ENCODE data around the gene PHYH. TPM values are rescaled to one million over a fixed set of nuclear protein-coding genes. Genes with fewer than 3 reads are reported as not detected.
"Not testable (repeated sequence)": the region's sequence is repeated elsewhere in the genome, so short reads cannot be mapped to it uniquely, and the experiment has no call there.

PHYH gene
- total RNA-seq, 1 experiment from 2014 or later: 26.7 TPM

GRCh38 chr10:13294784-13295183 is 5.1 kb downstream of the PHYH start:
- intact Hi-C loops (cut with micrococcal nuclease; ENCODE audit: unreplicated experiment): no loop called here
- TF ChIP-seq, protein P1, sequence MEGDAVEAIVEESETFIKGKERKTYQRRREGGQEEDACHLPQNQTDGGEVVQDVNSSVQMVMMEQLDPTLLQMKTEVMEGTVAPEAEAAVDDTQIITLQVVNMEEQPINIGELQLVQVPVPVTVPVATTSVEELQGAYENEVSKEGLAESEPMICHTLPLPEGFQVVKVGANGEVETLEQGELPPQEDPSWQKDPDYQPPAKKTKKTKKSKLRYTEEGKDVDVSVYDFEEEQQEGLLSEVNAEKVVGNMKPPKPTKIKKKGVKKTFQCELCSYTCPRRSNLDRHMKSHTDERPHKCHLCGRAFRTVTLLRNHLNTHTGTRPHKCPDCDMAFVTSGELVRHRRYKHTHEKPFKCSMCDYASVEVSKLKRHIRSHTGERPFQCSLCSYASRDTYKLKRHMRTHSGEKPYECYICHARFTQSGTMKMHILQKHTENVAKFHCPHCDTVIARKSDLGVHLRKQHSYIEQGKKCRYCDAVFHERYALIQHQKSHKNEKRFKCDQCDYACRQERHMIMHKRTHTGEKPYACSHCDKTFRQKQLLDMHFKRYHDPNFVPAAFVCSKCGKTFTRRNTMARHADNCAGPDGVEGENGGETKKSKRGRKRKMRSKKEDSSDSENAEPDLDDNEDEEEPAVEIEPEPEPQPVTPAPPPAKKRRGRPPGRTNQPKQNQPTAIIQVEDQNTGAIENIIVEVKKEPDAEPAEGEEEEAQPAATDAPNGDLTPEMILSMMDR (IDR thresholded peaks at IDR 0.05; ENCODE audit: unreplicated experiment): no peak
- no TSS peak for BruUV-seq (replicated peaks)
- no peak for DNase-seq
- Mint-ChIP-seq H3K36me3 (ENCODE audit: insufficient read depth, unreplicated experiment) (peaks cover 6% of the 10 kb centered on the region), H3K27me3 (ENCODE audit: unreplicated experiment) (no peaks in the 10 kb centered on the region), H3K27ac (ENCODE audit: unreplicated experiment) (no peak overlapping the region), H3K9me3 (ENCODE audit: low read depth, unreplicated experiment) (no peaks in the 10 kb centered on the region), H3K4me1 (ENCODE audit: low read depth, unreplicated experiment) (no peaks in the 10 kb centered on the region), H3K4me3 (ENCODE audit: low read depth, unreplicated experiment) (no peak overlapping the region)
- CTCF ChIA-PET: no interaction called here

DNA sequence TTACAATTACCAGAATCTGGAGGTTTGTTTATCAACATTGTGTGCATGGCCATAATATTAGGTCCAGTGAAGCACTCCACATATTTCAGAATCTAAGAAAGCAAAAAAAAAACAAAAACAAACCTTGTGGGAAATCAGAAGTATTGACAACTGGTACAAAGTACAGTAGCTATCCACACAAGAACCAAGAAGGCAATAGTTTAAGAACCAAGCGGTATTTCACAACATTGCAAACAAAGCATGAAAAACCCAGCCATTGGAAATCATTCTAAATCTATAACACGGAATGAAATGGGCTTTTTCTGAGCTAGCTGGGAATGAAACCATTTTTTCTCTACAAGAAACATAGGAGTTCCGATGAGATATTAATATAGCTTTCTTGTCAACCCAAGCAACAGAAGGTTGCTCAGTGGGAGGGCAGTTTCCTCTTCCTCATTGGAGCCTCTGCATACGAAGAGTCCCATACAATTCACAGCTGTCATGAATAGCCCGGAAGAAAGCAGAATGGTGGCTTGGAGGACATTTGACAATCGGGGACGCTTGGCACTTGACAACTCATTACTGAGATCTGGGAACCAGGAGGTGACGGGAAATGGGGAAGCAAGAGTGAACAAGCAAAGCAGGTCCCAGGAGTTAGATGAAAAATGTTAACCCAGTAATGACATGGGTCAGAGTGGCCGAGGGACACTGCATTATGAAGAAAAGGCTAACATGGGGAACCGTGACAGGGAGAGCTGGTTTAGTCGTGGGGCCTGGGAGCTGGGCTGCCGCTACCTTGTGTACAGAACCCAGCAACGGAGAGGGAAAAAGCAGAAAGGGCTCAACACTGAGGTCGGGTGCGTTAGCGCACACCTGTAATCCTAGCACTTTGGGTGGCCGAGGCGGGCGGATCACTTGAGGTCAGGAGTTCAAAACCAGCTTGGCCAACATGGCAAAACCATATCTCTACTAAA is 7.8 kb downstream of the PHYH start:
- BruUV-seq (replicated peaks): no TSS peak
- Mint-ChIP-seq H3K9me3 (ENCODE audit: low read depth, unreplicated experiment) (no peaks in the 10 kb centered on the region), H3K27ac (ENCODE audit: unreplicated experiment) (no peak overlapping the region), H3K36me3 (ENCODE audit: insufficient read depth, unreplicated experiment) (no peaks in the 10 kb centered on the region), H3K4me1 (ENCODE audit: low read depth, unreplicated experiment) (no peaks in the 10 kb centered on the region), H3K27me3 (ENCODE audit: unreplicated experiment) (no peaks in the 10 kb centered on the region), H3K4me3 (ENCODE audit: low read depth, unreplicated experiment) (no peak overlapping the region)
- intact Hi-C loops (cut with micrococcal nuclease; ENCODE audit: unreplicated experiment): no loop called here
- TF ChIP-seq, protein P1 (IDR thresholded peaks at IDR 0.05; ENCODE audit: unreplicated experiment): no peak
- CTCF ChIA-PET: no interaction called here
- no peak for DNase-seq

GRCh38 chr10:13291061-13291460 is 8.8 kb downstream of the PHYH start:
- Mint-ChIP-seq H3K27me3 (ENCODE audit: unreplicated experiment) (no peaks in the 10 kb centered on the region), H3K4me1 (ENCODE audit: low read depth, unreplicated experiment) (no peaks in the 10 kb centered on the region)

GRCh38 chr10:13284050-13284449 is 15.8 kb downstream of the PHYH start:
- no TSS peak for BruUV-seq (replicated peaks)
- no peak overlapping the region for H3K27ac Mint-ChIP-seq (ENCODE audit: unreplicated experiment)
- H3K4me3 Mint-ChIP-seq (ENCODE audit: low read depth, unreplicated experiment): no peak overlapping the region
- no peaks in the 10 kb centered on the region for H3K9me3 Mint-ChIP-seq (ENCODE audit: low read depth, unreplicated experiment)
- H3K4me1 Mint-ChIP-seq (ENCODE audit: low read depth, unreplicated experiment): no peaks in the 10 kb centered on the region
- TF ChIP-seq, protein P1 (IDR thresholded peaks at IDR 0.05; ENCODE audit: unreplicated experiment): no peak
- no peak for DNase-seq
- H3K27me3 Mint-ChIP-seq (ENCODE audit: unreplicated experiment): no peaks in the 10 kb centered on the region
- no peaks in the 10 kb centered on the region for H3K36me3 Mint-ChIP-seq (ENCODE audit: insufficient read depth, unreplicated experiment)
- intact Hi-C loops (cut with micrococcal nuclease; ENCODE audit: unreplicated experiment): no loop called here
- CTCF ChIA-PET: no interaction called here

More at GRCh38 chr10:13291061-13291460, 8.8 kb downstream of the PHYH start:
- intact Hi-C loops (cut with micrococcal nuclease; ENCODE audit: unreplicated experiment): no loop called here
- no TSS peak for BruUV-seq (replicated peaks)
- H3K4me3 Mint-ChIP-seq (ENCODE audit: low read depth, unreplicated experiment): no peak overlapping the region
- DNase-seq: no peak
- CTCF ChIA-PET: no interaction called here
- no peaks in the 10 kb centered on the region for H3K36me3 Mint-ChIP-seq (ENCODE audit: insufficient read depth, unreplicated experiment)
- no peak overlapping the region for H3K27ac Mint-ChIP-seq (ENCODE audit: unreplicated experiment)
- TF ChIP-seq, protein P1 (IDR thresholded peaks at IDR 0.05; ENCODE audit: unreplicated experiment): no peak
- no peaks in the 10 kb centered on the region for H3K9me3 Mint-ChIP-seq (ENCODE audit: low read depth, unreplicated experiment)

DNA sequence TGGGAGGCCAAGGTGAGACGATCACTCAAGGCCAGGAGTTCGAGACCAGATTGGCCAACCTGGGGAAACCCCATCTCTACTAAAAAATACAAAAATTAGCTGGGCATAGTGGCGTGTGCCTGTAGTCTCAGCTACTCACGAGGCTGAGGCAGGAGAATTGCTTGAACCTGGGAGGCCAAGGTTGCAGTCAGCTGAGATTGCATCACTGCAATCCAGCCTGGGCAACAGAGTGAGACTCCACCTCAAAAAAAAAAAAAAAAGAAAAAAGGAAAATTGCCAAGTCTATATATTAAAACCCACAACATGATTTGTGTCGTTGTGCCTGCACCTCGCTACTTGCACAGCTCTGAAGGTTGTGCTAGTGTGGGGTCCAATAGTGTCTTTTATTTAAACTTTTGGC is 17.5 kb downstream of the PHYH start:
- H3K27ac Mint-ChIP-seq (ENCODE audit: unreplicated experiment); intact Hi-C loops (cut with micrococcal nuclease; ENCODE audit: unreplicated experiment); H3K9me3 Mint-ChIP-seq (ENCODE audit: low read depth, unreplicated experiment); CTCF ChIA-PET; H3K36me3 Mint-ChIP-seq (ENCODE audit: insufficient read depth, unreplicated experiment); BruUV-seq (replicated peaks); H3K27me3 Mint-ChIP-seq (ENCODE audit: unreplicated experiment); H3K4me3 Mint-ChIP-seq (ENCODE audit: low read depth, unreplicated experiment); DNase-seq; H3K4me1 Mint-ChIP-seq (ENCODE audit: low read depth, unreplicated experiment): not testable (repeated sequence)

Data from Calu3 (cell line).